Ovary (tissue), 9 donors: Measurements from ENCODE around the gene OSBPL5. TPM values are rescaled to one million over a fixed set of nuclear protein-coding genes. Genes with fewer than 3 reads are reported as not detected.

ENCODE experiments used
- DNase-seq, 5 donors: peaks; one replicate each; pipeline ENCODE4 v3.0.0-alpha.2; 2019 to 2020
- H3K27ac ChIP-seq, 2 donors: fragments of 200-600 bp; one replicate each; pipeline versions ENCODE4 v1.5.1 to v1.8.0; 2019 to 2022
- H3K27me3 ChIP-seq: fragments of 200-600 bp; one replicate; pipeline ENCODE4 v1.8.0; 2022
- H3K36me3 ChIP-seq: fragments of 200-600 bp; sonication (generic); one replicate; pipeline ENCODE4 v1.5.1; 2019
- H3K4me1 ChIP-seq: one replicate; pipeline ENCODE4 v1.8.1; 2013; ENCODE audit warnings: mild to moderate bottlenecking, moderate library complexity; ENCODE audit not compliant: insufficient read depth
- H3K4me3 ChIP-seq: fragments of 200-600 bp; sonication (generic); one replicate; pipeline ENCODE4 v1.5.1; 2017
- H3K9me3 ChIP-seq, 2 donors: fragments of 200-600 bp in 1 of 2; sonication (generic) in 1 of 2; one replicate each; pipeline versions ENCODE4 v1.5.1 to v1.8.1; 2013 to 2019; ENCODE audit warnings: mild to moderate bottlenecking in 1 of 2, moderate library complexity in 1 of 2
- CTCF ChIP-seq, 3 donors: fragments of 450-650 bp in 2 of 3; fragments of 200-600 bp in 1 of 3; IDR thresholded peaks; one replicate each; pipeline versions ENCODE4 v1.5.1 to v1.8.0; 2016 to 2022; ENCODE audit warnings: antibody characterized with exemption in 3 of 3, mild to moderate bottlenecking in 1 of 3
- EP300 ChIP-seq: sonication (generic); formaldehyde crosslinking; IDR thresholded peaks from one replicate; pipeline ENCODE4 v1.6.1; 2017; ENCODE audit warnings: antibody characterized with exemption
- POLR2A ChIP-seq: fragments of 450-650 bp; IDR thresholded peaks from one replicate; pipeline ENCODE4 v1.6.1; 2017; ENCODE audit warnings: antibody characterized with exemption, mild to moderate bottlenecking, moderate library complexity
- WGBS, 3 donors: extraction: QIAGEN DNeasy Blood & Tissue Kit in 1 of 3; methylation state at CpG; one replicate each; pipeline versions ENCODE4 v1.1.5 to v1.1.7; 2013 to 2017; 5-methylcytosine and 5-hydroxymethylcytosine counted together
- intact Hi-C, 4 donors: fragments of 100-400 bp; cut with DNase I; formaldehyde crosslinking; loops; one replicate each; pipeline versions ENCODE4 v1.11.0 to v1.15.1; 2022 to 2023
- polyA plus RNA-seq, 2 donors: library from polyadenylated mRNA; stranded (reverse); fragments of 200-250 nt in 1 of 2; fragments of 350-450 nt in 1 of 2; fragmentation: Illumina TruSeq in 1 of 2; extraction: RNeasy Lipid Tissue Mini Kit (QIAGEN cat#74804) in 1 of 2; gene quantifications; one replicate each; pipeline ENCODE4 v1.2.3, GENCODE V29; 2013 to 2014
- total RNA-seq, 7 donors: library from RNA; depleted of rRNA in 2 of 7; stranded (reverse); fragments of >200 nt in 2 of 7; fragmentation: NEBNext Ultra II Directional in 3 of 7; extraction: Animal tissue kit (Norgen Biotek cat#: 25700) in 3 of 7; gene quantifications; one replicate each; pipeline versions ENCODE4 v1.1.0 to v1.2.4, GENCODE V29; 2016 to 2023
- donor health status: DM: no; HTN: no; CAD: no; lungs with moderate emphysema.
- donor health status: DM: no; HTN: no; CAD: no.
- donor health status: Bipolar disorder and iron deficiency.
- donor health status: DM: yes; HTN: yes; CAD: no.
- donor health status: DM: no; HTN: no; CAD: no.
- donor health status: DM: yes; HTN: yes; CAD: no.

Gene OSBPL5
- total and polyA plus RNA-seq, 9 donors: 3.0 to 41.0 (median 23.3) TPM

- DNase-seq: peak in 1 of 5 donors; percentile 4
- H3K4me3 ChIP-seq: no peak overlapping the region
- H3K4me1 ChIP-seq: no peaks in the 10 kb centered on the region
- no peak overlapping the region for H3K27ac ChIP-seq
- H3K36me3 ChIP-seq: no peaks in the 10 kb centered on the region
- WGBS, 3 donors: 83 to 94% (median 89%) methylated on average over 6 of the region's 6 CpGs
- H3K9me3 ChIP-seq: no peaks in the 10 kb centered on the region
- intact Hi-C loops: no loop called here
- H3K27me3 ChIP-seq: no peaks in the 10 kb centered on the region
- TF ChIP-seq CTCF (IDR thresholded peaks at IDR 0.05): no peak
- TF ChIP-seq EP300: no peak
- TF ChIP-seq POLR2A: no peak
Observed at GRCh38 chr11:3183523-3183922, 18.4 kb upstream of the OSBPL5 start.

DNA sequence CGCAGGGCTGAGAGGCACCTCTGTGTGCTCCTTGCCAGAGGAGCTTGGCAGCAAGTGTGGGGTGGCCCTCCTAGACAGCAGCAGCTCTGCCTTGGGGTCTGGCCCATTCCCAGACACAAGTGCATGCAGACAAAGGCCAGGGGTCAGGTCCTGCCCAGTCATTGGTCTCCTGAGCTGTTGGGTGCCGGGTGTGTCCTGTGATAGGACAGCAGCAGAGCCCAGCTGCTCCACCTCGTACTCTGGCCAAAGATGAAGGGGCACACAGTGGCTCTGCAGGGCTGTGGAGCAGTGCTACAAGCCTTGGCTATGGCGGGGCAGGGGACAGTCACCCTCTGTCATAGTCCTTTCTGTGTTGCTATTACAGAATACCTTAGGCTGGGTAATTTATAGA is 17.3 kb upstream of the OSBPL5 start:
- Histone ChIP-seq H3K4me1 (no peaks in the 10 kb centered on the region), H3K27me3 (no peaks in the 10 kb centered on the region), H3K9me3 (no peaks in the 10 kb centered on the region), H3K4me3 (no peak overlapping the region), H3K36me3 (no peaks in the 10 kb centered on the region), H3K27ac (no peak overlapping the region)
- 88 to 94% (median 88%) methylated on average over 4 of the region's 4 CpGs for WGBS, 3 donors
- intact Hi-C loops: no loop called here
- peak in 1 of 5 donors; percentile 23 for DNase-seq
- no peak for TF ChIP-seq EP300
- no peak for TF ChIP-seq CTCF (IDR thresholded peaks at IDR 0.05)
- TF ChIP-seq POLR2A: no peak

DNA sequence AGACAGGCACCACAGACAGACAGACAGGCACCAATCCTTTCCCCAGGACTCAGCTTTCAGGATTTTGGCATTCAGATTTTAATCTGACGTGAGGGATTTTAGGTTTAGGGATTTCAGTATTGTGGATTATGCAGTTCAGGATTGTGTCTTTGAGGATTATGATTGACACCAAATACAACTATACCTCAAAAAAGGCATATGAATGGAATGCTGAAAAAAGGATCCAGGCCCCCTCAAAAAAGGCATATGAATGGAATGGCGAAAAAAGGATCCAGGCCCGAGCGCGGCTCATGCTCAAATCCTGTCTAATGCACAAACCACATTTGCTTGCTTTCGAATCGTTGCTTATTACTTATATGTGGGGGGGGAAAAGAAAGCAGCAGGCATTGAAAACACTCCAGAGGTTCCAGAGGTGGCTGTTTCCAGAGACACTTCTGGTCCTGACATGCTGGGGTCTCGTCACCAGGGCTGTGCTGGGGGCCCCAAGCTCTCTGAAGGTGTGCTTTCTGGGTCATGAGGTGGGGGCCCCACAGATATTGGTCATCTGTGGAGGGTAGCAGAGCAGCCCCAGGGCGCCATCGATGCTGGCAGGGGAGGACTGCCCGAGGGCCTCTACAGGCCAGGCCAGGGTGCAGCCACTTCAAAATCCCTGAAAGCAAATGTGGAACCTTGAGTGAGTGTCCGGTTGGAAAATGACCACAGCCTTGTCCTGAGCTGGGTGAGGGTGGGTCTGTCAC is 16.8 kb upstream of the OSBPL5 start:
- 88 to 94% (median 90%) methylated on average over 12 of the region's 12 CpGs for WGBS, 3 donors
- Histone ChIP-seq H3K27ac (no peak overlapping the region), H3K4me3 (no peak overlapping the region), H3K36me3 (no peaks in the 10 kb centered on the region), H3K27me3 (no peaks in the 10 kb centered on the region), H3K9me3 (no peaks in the 10 kb centered on the region), H3K4me1 (no peaks in the 10 kb centered on the region)
- TF ChIP-seq EP300 (no peak), CTCF (IDR thresholded peaks at IDR 0.05) (no peak), POLR2A (no peak)
- intact Hi-C loops: no loop called here
- peak in 1 of 5 donors; percentile 2 for DNase-seq

DNA sequence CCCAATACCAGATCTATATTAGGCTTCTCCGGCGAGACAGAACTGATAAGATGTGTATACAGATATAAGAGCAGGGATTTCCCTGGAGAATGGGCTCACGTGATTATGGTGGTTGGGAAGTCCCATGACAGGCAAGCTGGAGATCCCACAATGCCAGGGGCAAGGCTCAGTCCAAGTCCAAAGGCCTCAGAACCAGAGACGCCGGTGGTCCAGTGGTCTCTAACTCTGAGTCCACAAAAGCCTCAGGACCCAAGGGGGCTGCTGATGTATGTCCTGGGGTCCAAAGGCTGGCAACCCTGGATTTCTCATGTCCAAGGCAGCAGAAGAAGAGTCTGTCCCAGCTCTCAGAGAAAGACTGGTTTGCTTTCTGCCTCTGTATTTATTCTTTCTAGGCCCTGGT is 15.8 kb upstream of the OSBPL5 start:
- DNase-seq: peak in 2 of 5 donors; percentile 2 to 9
- H3K9me3 ChIP-seq: no peaks in the 10 kb centered on the region
- 85 to 87% (median 85%) methylated on average over 5 of the region's 5 CpGs for WGBS, 3 donors
- no peak overlapping the region for H3K4me3 ChIP-seq
- H3K4me1 ChIP-seq: no peaks in the 10 kb centered on the region
- H3K27ac ChIP-seq: no peak overlapping the region
- intact Hi-C loops: no loop called here
- no peak for TF ChIP-seq EP300
- no peak for TF ChIP-seq POLR2A
- no peaks in the 10 kb centered on the region for H3K36me3 ChIP-seq
- H3K27me3 ChIP-seq: no peaks in the 10 kb centered on the region

GRCh38 chr11:3178349-3178748 is 13.2 kb upstream of the OSBPL5 start:
- TF ChIP-seq EP300 (no peak), CTCF (IDR thresholded peaks at IDR 0.05) (no peak), POLR2A (no peak)
- Histone ChIP-seq H3K4me3 (no peak overlapping the region), H3K27me3 (no peaks in the 10 kb centered on the region), H3K36me3 (no peaks in the 10 kb centered on the region), H3K4me1 (no peaks in the 10 kb centered on the region), H3K27ac (no peak overlapping the region), H3K9me3 (no peaks in the 10 kb centered on the region)
- 60 to 71% (median 62%) methylated on average over 2 of the region's 2 CpGs for WGBS, 3 donors
- no peak for DNase-seq
- intact Hi-C loops: no loop called here
